Gastroesophageal sphincter (tissue), 3 donors: ENCODE results near the gene PKHD1.

Experiments
- CTCF ChIP-seq, 4 experiments: fragments of 200-600 bp in 2 of 4; fragments of 450-650 bp in 2 of 4; sonication (generic) in 1 of 4; IDR thresholded peaks; one replicate each; pipeline ENCODE4 v1.5.1; 2017 to 2019; ENCODE audit warnings: antibody characterized with exemption in 4 of 4, mild to moderate bottlenecking in 2 of 4, moderate library complexity in 2 of 4
- EP300 ChIP-seq: sonication (generic); formaldehyde crosslinking; IDR thresholded peaks from one replicate; pipeline ENCODE4 v1.6.1; 2017; ENCODE audit warnings: antibody characterized with exemption, mild to moderate bottlenecking
- POLR2A ChIP-seq, 2 donors: fragments of 450-650 bp; IDR thresholded peaks; one replicate each; pipeline ENCODE4 v1.6.1; 2017; ENCODE audit warnings: antibody characterized with exemption in 2 of 2, mild to moderate bottlenecking in 2 of 2, moderate library complexity in 1 of 2
- POLR2AphosphoS5 ChIP-seq: sonication (generic); formaldehyde crosslinking; IDR thresholded peaks from one replicate; pipeline ENCODE4 v1.6.1; 2017; ENCODE audit warnings: antibody characterized with exemption

GRCh38 chr6:51663525-51663924 is 423.9 kb downstream of the PKHD1 start:
- no peak for TF ChIP-seq CTCF (IDR thresholded peaks at IDR 0.05)
- TF ChIP-seq EP300 = no peak
- TF ChIP-seq POLR2A (IDR thresholded peaks at IDR 0.05) = no peak
- no peak for TF ChIP-seq POLR2AphosphoS5
